NT2/D1 (cell line): ENCODE data around the gene SPINK14.

Experiments
- DNase-seq: peaks from one replicate; pipeline ENCODE4 v3.0.0-alpha.2; 2011; ENCODE audit warnings: low read depth, low spot score
- H3K27me3 ChIP-seq: 2 replicates; pipeline ENCODE4 v1.6.0; 2011; ENCODE audit warnings: mild to moderate bottlenecking; ENCODE audit not compliant: insufficient read length, insufficient read depth
- H3K36me3 ChIP-seq: 2 replicates; pipeline ENCODE4 v1.6.1; 2011; ENCODE audit warnings: mild to moderate bottlenecking, low read length, mixed read lengths; ENCODE audit not compliant: insufficient read depth, insufficient read length
- H3K4me1 ChIP-seq: 2 replicates; pipeline ENCODE4 v1.5.1; 2011; ENCODE audit not compliant: insufficient read depth, insufficient read length
- H3K4me3 ChIP-seq: 2 replicates; pipeline ENCODE4 v1.5.1; 2011; ENCODE audit warnings: low read depth; ENCODE audit not compliant: insufficient read length
- H3K9ac ChIP-seq: 2 replicates; pipeline ENCODE4 v1.6.0; 2011; ENCODE audit warnings: low read depth; ENCODE audit not compliant: insufficient read length
- H3K9me3 ChIP-seq: 2 replicates; pipeline ENCODE4 v1.5.1; 2011; ENCODE audit warnings: mild to moderate bottlenecking, low read length; ENCODE audit not compliant: insufficient read depth
- SUZ12 ChIP-seq: IDR thresholded peaks from 2 replicates; pipeline ENCODE4 v1.6.1; 2011; ENCODE audit not compliant: insufficient read length, insufficient read depth; ENCODE audit errors: extremely low read depth
- YY1 ChIP-seq: IDR thresholded peaks from 2 replicates; pipeline ENCODE4 v1.6.1; 2011; ENCODE audit not compliant: insufficient read length, insufficient read depth
- ZNF274 ChIP-seq: IDR thresholded peaks from 2 replicates; pipeline ENCODE4 v1.6.1; 2011; ENCODE audit warnings: mild to moderate bottlenecking, low read depth, low read length

SPINK14 gene

DNA sequence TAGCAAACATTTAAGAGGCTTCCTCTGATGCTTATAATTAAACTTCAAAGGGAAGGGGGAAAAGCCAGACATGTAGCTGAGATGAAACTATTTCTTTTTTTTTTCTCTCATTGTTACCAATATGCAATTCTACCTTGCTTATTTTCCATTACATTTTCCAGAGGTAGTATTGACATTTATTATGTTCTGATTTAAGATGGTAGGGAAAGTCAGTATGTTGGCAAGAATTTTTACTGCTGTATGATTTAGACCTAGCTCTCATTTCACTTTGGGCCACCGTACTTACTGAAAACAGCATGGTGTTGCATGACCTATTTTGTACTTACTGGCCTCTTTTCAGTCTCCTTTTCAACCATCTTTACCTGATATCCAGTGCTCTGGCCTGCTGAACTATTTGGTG lies 24.9 kb downstream of the SPINK14 start:
- Histone ChIP-seq H3K36me3 (no peaks in the 10 kb centered on the region), H3K9ac (no peak overlapping the region), H3K9me3 (no peaks in the 10 kb centered on the region), H3K4me1 (no peaks in the 10 kb centered on the region), H3K4me3 (no peak overlapping the region), H3K27me3 (no peaks in the 10 kb centered on the region)
- TF ChIP-seq SUZ12 (no peak), ZNF274 (no peak), YY1 (no peak)
- DNase-seq: no peak

DNA sequence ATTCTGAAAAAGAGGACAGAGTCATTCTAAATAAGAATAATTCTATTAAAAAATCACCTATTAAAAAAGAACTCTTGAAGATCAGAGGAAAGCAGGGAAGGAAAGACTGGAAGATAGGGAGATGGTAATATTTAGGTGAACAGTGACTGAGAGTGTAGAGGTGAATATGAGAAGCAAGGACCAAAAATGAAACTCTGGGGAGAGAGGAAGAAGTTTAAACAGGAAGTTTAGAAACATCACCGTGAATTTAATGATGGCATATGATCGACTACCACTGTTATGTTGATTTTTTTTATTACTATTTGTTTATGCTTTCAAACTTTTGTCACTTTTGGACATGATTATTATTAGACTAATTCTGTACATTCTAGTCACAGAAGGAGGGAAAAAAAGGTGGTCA lies 32.8 kb downstream of the SPINK14 start:
- Histone ChIP-seq H3K4me1 (no peaks in the 10 kb centered on the region), H3K4me3 (no peak overlapping the region), H3K9me3 (no peaks in the 10 kb centered on the region), H3K36me3 (no peaks in the 10 kb centered on the region), H3K27me3 (no peaks in the 10 kb centered on the region), H3K9ac (no peak overlapping the region)
- no peak for DNase-seq
- TF ChIP-seq ZNF274 (no peak), YY1 (no peak), SUZ12 (no peak)

DNA sequence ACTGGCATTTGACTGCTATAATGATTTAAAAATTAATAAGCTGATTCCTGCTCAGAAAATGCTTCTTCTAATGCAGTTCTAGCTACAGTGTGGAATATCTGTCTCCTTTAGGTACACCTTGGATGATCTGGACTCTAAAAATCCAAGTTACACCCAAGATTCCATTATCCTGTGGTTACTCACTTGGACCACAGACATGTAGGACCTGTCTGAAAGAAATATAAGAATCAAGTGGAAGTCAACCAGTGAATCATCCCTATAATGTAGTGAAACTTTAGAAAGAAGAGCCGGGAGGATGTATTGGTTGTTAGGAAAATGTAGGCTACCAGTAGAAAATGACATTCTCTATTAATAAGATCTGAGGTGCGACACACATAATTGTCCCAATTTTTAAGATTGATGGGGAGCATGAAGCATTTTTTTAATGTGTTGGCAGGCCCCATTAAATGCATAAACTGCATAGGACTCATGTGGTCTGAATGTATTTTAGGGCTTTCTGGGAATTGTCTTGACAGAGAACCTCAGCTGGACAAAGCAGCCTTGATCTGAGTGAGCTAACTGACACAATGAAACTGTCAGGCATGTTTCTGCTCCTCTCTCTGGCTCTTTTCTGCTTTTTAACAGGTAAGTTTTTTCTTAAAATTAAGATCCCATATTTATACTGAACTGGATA lies 34.3 kb downstream of the SPINK14 start, which contains the start of gene SPINK6:
Gene SPINK6, plus strand, starts transcription at position 512 of the 673 bp plus-strand sequence. Its CDS starts 55 bp downstream, at position 567.
- H3K9me3 ChIP-seq: no peaks in the 10 kb centered on the region
- H3K4me1 ChIP-seq: no peaks in the 10 kb centered on the region
- no peak within 1 kb of the TSS for H3K9ac ChIP-seq
- no peak for DNase-seq
- H3K36me3 ChIP-seq: no peaks in the 10 kb centered on the region
- no peaks in the 10 kb centered on the region for H3K27me3 ChIP-seq
- no peak within 1 kb of the TSS for H3K4me3 ChIP-seq
- TF ChIP-seq ZNF274 (no peak), YY1 (no peak), SUZ12 (no peak)

DNA sequence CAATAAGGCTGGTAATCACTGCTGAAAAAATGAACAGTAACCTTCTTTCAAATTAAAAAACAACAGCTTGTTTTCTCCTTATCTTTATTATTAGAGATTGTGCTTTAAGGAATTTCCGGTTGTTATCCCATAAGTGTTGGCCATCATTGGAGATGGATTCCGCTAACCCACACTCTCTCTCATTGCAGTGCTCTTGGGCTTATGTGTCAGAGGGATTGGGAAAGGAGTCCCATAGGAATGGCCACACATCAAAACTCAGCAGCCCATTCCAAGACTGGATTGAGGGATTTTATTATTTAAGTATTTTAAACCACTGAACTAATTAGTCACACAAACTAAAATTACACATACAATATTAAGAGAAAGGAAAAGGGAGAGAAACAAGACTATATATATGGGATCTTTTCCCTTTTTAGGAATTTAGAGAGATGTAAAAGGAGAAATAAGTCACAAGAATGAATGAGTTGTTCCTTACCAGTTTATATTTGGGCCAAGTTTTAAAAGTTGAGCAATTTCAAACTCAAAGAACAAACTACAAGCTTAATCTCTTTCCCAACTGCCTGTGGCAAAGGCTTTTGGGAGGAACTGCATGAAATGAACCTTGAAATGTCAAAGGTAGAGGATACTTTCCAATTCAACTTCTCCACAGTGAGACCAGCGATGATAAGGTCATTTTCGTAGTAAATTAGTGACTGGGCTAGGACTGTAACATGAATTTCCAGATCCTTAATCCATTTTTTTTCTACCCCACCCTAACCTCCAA lies 36.9 kb downstream of the SPINK14 start:
- no peaks in the 10 kb centered on the region for H3K36me3 ChIP-seq
- no peak overlapping the region for H3K9ac ChIP-seq
- DNase-seq: no peak
- no peaks in the 10 kb centered on the region for H3K27me3 ChIP-seq
- TF ChIP-seq YY1 (no peak), SUZ12 (no peak), ZNF274 (no peak)
- H3K4me3 ChIP-seq: no peak overlapping the region
- H3K9me3 ChIP-seq: no peaks in the 10 kb centered on the region
- no peaks in the 10 kb centered on the region for H3K4me1 ChIP-seq

DNA sequence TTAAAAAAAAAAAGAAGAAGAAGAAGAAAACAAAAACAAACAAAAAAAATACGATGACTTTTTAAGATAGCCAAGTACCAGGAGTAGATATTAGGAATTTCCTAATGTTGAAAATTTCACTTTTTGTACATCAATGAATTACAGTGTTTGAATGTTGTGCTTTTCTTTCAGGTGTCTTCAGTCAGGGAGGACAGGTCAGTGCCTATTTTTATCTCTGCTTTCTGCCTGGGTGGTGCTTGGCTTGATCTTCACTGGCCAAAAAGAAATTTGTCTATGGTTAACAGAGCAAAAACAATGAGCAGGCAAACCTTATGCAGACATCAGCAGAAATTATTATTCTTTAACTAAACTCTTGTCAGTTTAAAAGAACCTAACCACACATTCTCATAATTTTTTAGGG lies 37.5 kb downstream of the SPINK14 start:
- H3K36me3 ChIP-seq: no peaks in the 10 kb centered on the region
- H3K4me3 ChIP-seq: no peak overlapping the region
- TF ChIP-seq ZNF274: no peak
- no peak for TF ChIP-seq SUZ12
- no peak for TF ChIP-seq YY1
- no peaks in the 10 kb centered on the region for H3K4me1 ChIP-seq
- no peaks in the 10 kb centered on the region for H3K9me3 ChIP-seq
- no peaks in the 10 kb centered on the region for H3K27me3 ChIP-seq
- H3K9ac ChIP-seq: no peak overlapping the region
- no peak for DNase-seq

DNA sequence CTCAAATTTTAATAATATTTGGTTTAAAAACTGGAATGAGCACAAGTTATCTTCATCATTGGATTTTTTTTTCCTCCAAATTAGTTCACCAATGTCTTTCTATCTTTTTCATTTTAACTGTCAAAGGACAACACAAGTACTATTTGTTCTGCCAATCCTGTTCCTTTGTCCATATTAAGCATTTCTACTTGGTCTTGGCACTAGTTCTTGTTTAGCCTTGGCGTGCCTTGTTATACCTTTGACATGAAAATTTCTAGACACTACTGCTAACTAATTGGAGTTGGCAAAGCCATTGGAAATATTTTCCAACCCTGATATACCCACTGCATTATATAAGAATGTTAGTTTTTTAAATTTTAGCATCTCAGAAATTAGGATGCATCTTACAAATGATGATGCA lies 38.3 kb downstream of the SPINK14 start:
- Histone ChIP-seq H3K9me3 (no peaks in the 10 kb centered on the region), H3K4me3 (no peak overlapping the region), H3K27me3 (no peaks in the 10 kb centered on the region), H3K36me3 (no peaks in the 10 kb centered on the region), H3K9ac (no peak overlapping the region), H3K4me1 (no peaks in the 10 kb centered on the region)
- DNase-seq: no peak
- TF ChIP-seq ZNF274 (no peak), YY1 (no peak), SUZ12 (no peak)

DNA sequence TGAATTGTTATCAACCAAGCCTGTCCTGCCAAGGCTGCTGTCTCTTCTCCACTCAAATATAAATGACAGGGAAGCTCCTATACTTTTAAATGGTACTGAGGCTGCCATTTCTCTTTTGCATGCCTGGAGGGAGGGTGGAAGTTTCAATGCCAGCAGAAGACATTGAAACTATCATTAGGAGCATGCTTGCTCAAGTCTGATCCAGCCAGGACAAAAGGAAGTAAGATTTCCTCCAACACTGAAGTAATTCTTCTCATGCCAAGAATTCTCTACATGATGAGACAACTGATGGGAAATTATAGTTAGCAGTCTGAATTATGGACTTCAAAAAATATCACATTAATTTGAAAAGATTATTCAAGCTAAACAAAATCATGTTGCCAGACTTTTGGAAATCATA lies 39.9 kb downstream of the SPINK14 start:
- H3K36me3 ChIP-seq: no peaks in the 10 kb centered on the region
- no peaks in the 10 kb centered on the region for H3K27me3 ChIP-seq
- H3K9ac ChIP-seq: no peak overlapping the region
- TF ChIP-seq SUZ12 (no peak), YY1 (no peak), ZNF274 (no peak)
- DNase-seq: no peak
- no peaks in the 10 kb centered on the region for H3K4me1 ChIP-seq
- no peak overlapping the region for H3K4me3 ChIP-seq
- no peaks in the 10 kb centered on the region for H3K9me3 ChIP-seq
